ENCODE results near the gene COPRS. TPM values are rescaled to one million over a fixed set of nuclear protein-coding genes. Genes with fewer than 3 reads are reported as not detected.

The COPRS gene
- total RNA-seq, 1 experiment from 2014 or later: 69.0 TPM

- H3K36me3 ChIP-seq (replicated peaks; ENCODE audit: control insufficient read depth, insufficient read depth, low read length): peaks cover 28% of the 10 kb centered on the region
- no peak for DNase-seq
- no peak overlapping the region for H3K4me3 ChIP-seq (ENCODE audit: insufficient read depth, low read depth, low read length)
- no peaks in the 10 kb centered on the region for H3K27me3 ChIP-seq (ENCODE audit: control insufficient read depth, insufficient read depth, low read length)
Measured at GRCh38 chr17:31869031-31869430, 10.0 kb upstream of the COPRS start.

DNA sequence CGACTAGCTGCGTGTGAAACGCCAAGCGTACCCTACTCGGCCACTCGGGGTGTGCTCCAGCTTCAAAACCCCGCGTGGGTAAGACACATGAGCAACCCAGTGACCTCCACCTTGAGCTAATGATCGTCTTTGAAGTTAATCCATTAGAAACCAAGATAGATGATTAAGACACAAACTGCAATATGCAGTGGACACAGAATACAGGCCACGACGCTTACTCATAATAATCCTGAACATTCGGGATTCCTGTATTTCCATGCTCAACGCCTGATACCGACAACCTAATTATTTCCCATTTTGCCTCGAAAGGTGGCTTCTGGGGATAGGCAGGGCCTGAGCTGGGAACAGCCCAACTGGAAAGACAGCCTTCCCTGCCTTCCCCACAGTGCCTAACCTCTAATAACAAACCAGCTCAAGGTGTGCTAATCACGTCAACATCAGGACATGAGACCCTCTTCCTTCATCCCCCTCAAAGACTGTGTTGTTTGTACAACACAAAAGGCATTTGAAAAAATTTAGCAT lies 504 bp upstream of the COPRS start:
- Histone ChIP-seq H3K27me3 (ENCODE audit: control insufficient read depth, insufficient read depth, low read length) (no peaks in the 10 kb centered on the region; the same call in 1 of the 2 replicates), H3K36me3 (replicated peaks; ENCODE audit: control insufficient read depth, insufficient read depth, low read length) (peaks cover 2% of the 10 kb centered on the region), H3K4me3 (ENCODE audit: insufficient read depth, low read depth, low read length) (peak overlapping the region; percentile 27)
- DNase-seq: peak; percentile 63

GRCh38 chr17:31857920-31858641 lies 963 bp downstream of the COPRS start:
- no peaks in the 10 kb centered on the region; the same call in 1 of the 2 replicates for H3K27me3 ChIP-seq (ENCODE audit: control insufficient read depth, insufficient read depth, low read length)
- H3K4me3 ChIP-seq (ENCODE audit: insufficient read depth, low read depth, low read length): peak overlapping the region; percentile 57
- DNase-seq: no peak
- peaks cover under 1% of the 10 kb centered on the region; the same call in 1 of the 2 replicates for H3K36me3 ChIP-seq (replicated peaks; ENCODE audit: control insufficient read depth, insufficient read depth, low read length)

GRCh38 chr17:31856750-31857149 lies 2.3 kb downstream of the COPRS start:
- Histone ChIP-seq H3K4me3 (ENCODE audit: insufficient read depth, low read depth, low read length) (no peak overlapping the region), H3K27me3 (ENCODE audit: control insufficient read depth, insufficient read depth, low read length) (no peaks in the 10 kb centered on the region; the same call in 1 of the 2 replicates), H3K36me3 (replicated peaks; ENCODE audit: control insufficient read depth, insufficient read depth, low read length) (peaks cover 6% of the 10 kb centered on the region)
- no peak for DNase-seq

DNA sequence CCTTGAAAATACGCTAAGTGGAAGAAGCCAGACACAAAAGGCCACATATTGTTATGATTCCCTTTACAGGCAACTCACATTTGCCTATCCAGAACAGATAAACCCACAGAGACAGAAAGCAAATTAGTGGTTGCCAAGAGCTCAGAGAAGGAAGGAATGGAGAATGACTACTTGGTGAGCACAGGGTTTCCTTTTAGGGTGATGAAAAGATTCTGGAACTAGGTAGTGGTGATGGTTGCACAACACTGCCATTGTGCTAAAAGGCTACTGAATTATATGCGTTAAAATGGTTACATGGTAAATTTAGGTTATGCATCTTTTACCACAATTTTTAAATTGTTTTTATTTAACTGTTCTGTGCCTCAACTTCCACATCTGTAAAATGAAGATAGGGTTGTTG lies 4.4 kb downstream of the COPRS start:
- no peaks in the 10 kb centered on the region; the same call in 1 of the 2 replicates for H3K27me3 ChIP-seq (ENCODE audit: control insufficient read depth, insufficient read depth, low read length)
- H3K4me3 ChIP-seq (ENCODE audit: insufficient read depth, low read depth, low read length): no peak overlapping the region
- DNase-seq: no peak
- H3K36me3 ChIP-seq (replicated peaks; ENCODE audit: control insufficient read depth, insufficient read depth, low read length): peaks cover 6% of the 10 kb centered on the region

- Histone ChIP-seq H3K36me3 (replicated peaks; ENCODE audit: control insufficient read depth, insufficient read depth, low read length) (peaks cover 6% of the 10 kb centered on the region), H3K27me3 (ENCODE audit: control insufficient read depth, insufficient read depth, low read length) (no peaks in the 10 kb centered on the region; the same call in 1 of the 2 replicates), H3K4me3 (ENCODE audit: insufficient read depth, low read depth, low read length) (no peak overlapping the region)
- DNase-seq: no peak
Measured at GRCh38 chr17:31853911-31854470, 5.1 kb downstream of the COPRS start.

DNA sequence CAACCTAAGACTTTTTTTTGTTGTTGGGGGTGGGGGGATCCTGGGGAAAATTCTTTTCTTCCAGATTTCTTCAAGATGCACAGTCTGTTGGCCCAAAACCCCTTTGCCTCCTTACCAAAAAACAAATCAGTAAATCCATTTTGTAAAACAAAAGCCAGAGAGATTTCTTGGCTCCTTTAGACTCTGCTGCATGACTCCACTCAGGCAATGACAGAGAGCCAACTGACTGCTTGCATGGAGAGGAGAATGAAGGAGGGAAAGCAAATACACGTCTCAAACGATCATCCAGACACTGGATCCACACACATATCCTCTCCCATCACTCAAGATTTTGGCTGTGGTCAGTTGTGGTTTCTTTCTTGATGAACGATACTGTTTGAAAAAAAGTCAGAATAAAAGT lies 13.8 kb downstream of the COPRS start:
- DNase-seq: no peak
- peaks cover 3% of the 10 kb centered on the region; the same call in 1 of the 2 replicates for H3K27me3 ChIP-seq (ENCODE audit: control insufficient read depth, insufficient read depth, low read length)
- H3K36me3 ChIP-seq (replicated peaks; ENCODE audit: control insufficient read depth, insufficient read depth, low read length): no peaks in the 10 kb centered on the region
- no peak overlapping the region for H3K4me3 ChIP-seq (ENCODE audit: insufficient read depth, low read depth, low read length)

DNA sequence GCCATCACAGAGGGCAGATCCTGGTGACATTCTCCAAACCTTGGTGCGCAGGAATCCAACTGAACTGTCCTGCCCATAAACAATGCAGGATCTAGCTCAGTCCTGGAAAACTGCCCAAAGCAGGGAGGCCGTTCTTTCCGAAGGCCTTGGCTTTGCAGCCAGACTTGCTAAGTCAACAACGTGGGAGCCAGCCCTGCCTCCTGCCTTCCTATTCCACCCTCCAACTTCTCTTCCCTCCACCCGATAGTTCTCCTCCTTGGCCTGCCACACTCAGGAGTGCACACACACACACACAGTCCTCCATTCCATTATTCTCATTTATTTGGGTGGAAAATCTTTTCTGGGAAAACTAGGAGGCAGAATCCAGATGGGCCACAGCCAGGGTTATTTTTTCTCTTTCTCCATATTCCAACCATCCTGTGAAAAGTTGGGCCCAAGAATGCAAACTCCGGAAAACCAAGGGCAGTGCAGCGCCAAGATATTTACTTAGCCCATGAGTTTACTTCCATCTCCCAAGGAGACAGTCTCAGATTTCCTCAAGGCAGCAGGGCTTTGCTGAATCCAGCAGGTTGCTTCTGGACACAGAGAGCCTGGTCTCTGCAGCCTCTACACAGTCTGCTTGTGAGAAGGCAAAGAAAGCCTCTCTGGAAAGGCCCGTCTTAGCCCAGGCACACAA lies 15.8 kb downstream of the COPRS start:
- no peak overlapping the region for H3K4me3 ChIP-seq (ENCODE audit: insufficient read depth, low read depth, low read length)
- no peak for DNase-seq
- peaks cover 3% of the 10 kb centered on the region; the same call in 1 of the 2 replicates for H3K27me3 ChIP-seq (ENCODE audit: control insufficient read depth, insufficient read depth, low read length)
- no peaks in the 10 kb centered on the region for H3K36me3 ChIP-seq (replicated peaks; ENCODE audit: control insufficient read depth, insufficient read depth, low read length)

GRCh38 chr17:31842195-31843069 lies 16.6 kb downstream of the COPRS start:
- H3K36me3 ChIP-seq (replicated peaks; ENCODE audit: control insufficient read depth, insufficient read depth, low read length): no peaks in the 10 kb centered on the region
- peaks cover 3% of the 10 kb centered on the region; the same call in 1 of the 2 replicates for H3K27me3 ChIP-seq (ENCODE audit: control insufficient read depth, insufficient read depth, low read length)
- DNase-seq: peak; percentile 86
- H3K4me3 ChIP-seq (ENCODE audit: insufficient read depth, low read depth, low read length): no peak overlapping the region

DNA sequence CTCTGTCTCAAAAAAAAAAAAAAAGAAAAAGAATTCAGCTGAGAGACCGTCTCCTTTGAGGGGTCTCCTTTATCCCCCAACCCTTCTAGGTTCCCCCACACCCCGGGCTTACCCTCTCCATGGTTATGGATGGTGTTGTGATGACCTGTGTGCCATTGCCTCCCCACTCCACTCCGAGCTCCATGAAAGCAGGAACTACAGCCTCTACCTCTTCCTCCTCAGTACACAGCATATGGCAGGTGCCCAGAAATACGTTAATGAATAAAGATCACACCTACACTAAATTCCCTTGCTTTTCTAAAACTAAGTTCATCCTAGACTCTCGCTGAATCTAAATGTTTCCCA lies 17.2 kb downstream of the COPRS start:
- DNase-seq: no peak
- Histone ChIP-seq H3K4me3 (ENCODE audit: insufficient read depth, low read depth, low read length) (no peak overlapping the region), H3K27me3 (ENCODE audit: control insufficient read depth, insufficient read depth, low read length) (peaks cover 3% of the 10 kb centered on the region; the same call in 1 of the 2 replicates), H3K36me3 (replicated peaks; ENCODE audit: control insufficient read depth, insufficient read depth, low read length) (no peaks in the 10 kb centered on the region)

DNA sequence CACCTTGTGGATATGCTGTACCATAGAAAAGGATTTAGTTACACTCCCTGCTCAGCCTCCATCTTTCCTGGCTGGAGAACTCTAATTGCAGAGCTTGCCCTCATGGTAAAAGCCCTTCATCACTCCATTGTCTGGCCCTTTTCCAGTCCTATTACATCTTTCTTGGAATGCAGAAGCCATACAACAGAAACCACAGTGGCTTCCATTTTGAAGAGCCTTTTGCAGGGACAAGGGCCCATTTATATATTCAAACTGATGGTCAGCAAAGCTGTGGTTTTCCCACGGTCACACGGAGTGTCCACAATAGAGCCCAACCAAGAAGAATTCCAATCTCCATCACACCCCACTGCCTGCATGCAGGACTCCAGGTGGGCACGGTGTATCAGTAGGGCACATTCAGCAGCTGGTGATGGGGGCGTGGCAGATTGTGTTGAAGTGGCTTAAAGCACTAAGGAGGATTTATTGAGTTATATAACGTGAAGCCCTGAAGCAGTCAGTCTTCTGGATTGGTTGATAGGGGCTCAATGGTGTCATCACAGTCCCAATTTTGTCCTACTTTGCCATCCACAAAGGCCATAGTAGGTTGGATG lies 20.3 kb downstream of the COPRS start:
- Histone ChIP-seq H3K27me3 (ENCODE audit: control insufficient read depth, insufficient read depth, low read length) (peaks cover 3% of the 10 kb centered on the region; the same call in 1 of the 2 replicates), H3K4me3 (ENCODE audit: insufficient read depth, low read depth, low read length) (no peak overlapping the region), H3K36me3 (replicated peaks; ENCODE audit: control insufficient read depth, insufficient read depth, low read length) (no peaks in the 10 kb centered on the region)
- DNase-seq: no peak

DNA sequence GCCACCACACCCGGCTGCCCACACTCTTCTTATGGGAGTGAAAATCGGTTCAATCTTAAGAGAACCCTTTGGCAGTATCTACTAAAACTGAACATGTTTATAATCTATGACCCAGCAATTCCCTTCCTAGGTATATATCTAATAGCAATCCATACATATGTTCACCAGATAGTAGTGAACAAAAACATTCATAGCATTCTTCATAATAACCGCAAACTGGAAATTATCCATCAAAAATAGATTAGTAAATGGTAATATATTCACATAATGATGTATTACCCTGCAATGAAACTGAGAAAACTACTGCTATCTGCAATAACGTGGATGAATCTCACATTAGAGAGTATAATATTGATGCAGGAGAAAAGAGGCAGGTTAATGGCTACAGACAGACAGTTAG lies 23.1 kb downstream of the COPRS start:
- Histone ChIP-seq H3K36me3 (replicated peaks; ENCODE audit: control insufficient read depth, insufficient read depth, low read length) (no peaks in the 10 kb centered on the region), H3K27me3 (ENCODE audit: control insufficient read depth, insufficient read depth, low read length) (no peaks in the 10 kb centered on the region), H3K4me3 (ENCODE audit: insufficient read depth, low read depth, low read length) (no peak overlapping the region)
- DNase-seq: no peak

- DNase-seq: no peak
- Histone ChIP-seq H3K36me3 (replicated peaks; ENCODE audit: control insufficient read depth, insufficient read depth, low read length) (no peaks in the 10 kb centered on the region), H3K4me3 (ENCODE audit: insufficient read depth, low read depth, low read length) (no peak overlapping the region), H3K27me3 (ENCODE audit: control insufficient read depth, insufficient read depth, low read length) (no peaks in the 10 kb centered on the region)
Measured at GRCh38 chr17:31834448-31834847, 24.6 kb downstream of the COPRS start.

GRCh38 chr17:31832746-31833145 lies 26.3 kb downstream of the COPRS start:
- DNase-seq: no peak
- no peak overlapping the region for H3K4me3 ChIP-seq (ENCODE audit: insufficient read depth, low read depth, low read length)
- no peaks in the 10 kb centered on the region for H3K27me3 ChIP-seq (ENCODE audit: control insufficient read depth, insufficient read depth, low read length)
- no peaks in the 10 kb centered on the region for H3K36me3 ChIP-seq (replicated peaks; ENCODE audit: control insufficient read depth, insufficient read depth, low read length)

Data from H7 (cell line).